H1 (cell line): ENCODE measurements around the gene PLVAP. TPM values are rescaled to one million over a fixed set of nuclear protein-coding genes. Genes with fewer than 3 reads are reported as not detected.

ENCODE experiments used
- HDAC2 ChIP-seq, 2 experiments: fragments of 300-600 bp in 1 of 2; sonication (generic) in 1 of 2; IDR thresholded peaks; 2 replicates each; pipeline ENCODE4 v1.6.1; 2011 to 2012; ENCODE audit warnings: low read depth in 2 of 2, low read length in 2 of 2, mild to moderate bottlenecking in 2 of 2, moderate library complexity in 2 of 2, borderline replicate concordance in 1 of 2, inconsistent platforms in 1 of 2
- NANOG ChIP-seq: IDR thresholded peaks from 2 replicates; pipeline ENCODE4 v1.6.1; 2011; ENCODE audit warnings: low read length, low read depth, mild to moderate bottlenecking, inconsistent platforms; ENCODE audit not compliant: insufficient read depth, poor library complexity, severe bottlenecking
- NRF1 ChIP-seq: IDR thresholded peaks from 2 replicates; pipeline ENCODE4 v1.6.1; 2011; ENCODE audit warnings: mild to moderate bottlenecking, low read depth, low read length, improper control_type of control experiment
- RNF2 ChIP-seq: fragments of 200-900, 300-1000 bp; sonication (generic); IDR thresholded peaks from 2 replicates; pipeline ENCODE4 v1.7.1; 2016; ENCODE audit warnings: borderline replicate concordance, low read depth, mild to moderate bottlenecking, antibody characterized with exemption, low read length; ENCODE audit not compliant: poor library complexity, severe bottlenecking; ENCODE audit errors: missing control alignments
- polyA plus RNA-seq, 7 experiments: library from polyadenylated mRNA; depleted of rRNA in 3 of 7; stranded (reverse) in 5 of 7; unstranded in 2 of 7; fragments of >200 nt in 5 of 7; fragments of 200-250 nt in 2 of 7; gene quantifications; 1 replicate in 5 of 7; 2 replicates in 1 of 7; 4 replicates in 1 of 7; pipeline versions ENCODE4 v1.2.1 to v1.2.3, GENCODE V29; 2011 to 2013; ENCODE audit warnings: missing spikeins in 2 of 7, mixed read lengths in 2 of 7
- total RNA-seq: library from RNA; stranded (reverse); fragmentation: NEBNext Ultra II Directional; extraction: Animal tissue kit (Norgen Biotek cat#: 25700); gene quantifications from 2 replicates; pipeline ENCODE4 v1.2.1, GENCODE V29; 2021
- TF ChIP-seq, protein P1 (sequence below), 3 experiments: IDR thresholded peaks; 1 replicate in 2 of 3; 2 replicates in 1 of 3; pipeline versions ENCODE4 v1.5.1 to v1.6.1; 2011; ENCODE audit warnings: low read length in 3 of 3, mild to moderate bottlenecking in 3 of 3, inconsistent platforms in 2 of 3, low read depth in 1 of 3, moderate library complexity in 1 of 3; ENCODE audit not compliant: insufficient read depth in 1 of 3; ENCODE audit errors: control extremely low read depth in 1 of 3

Gene PLVAP
- total and polyA plus RNA-seq, 2 of the 8 experiments (the other 6 are each of a cell fraction or from before 2014, with no cell fraction given): 0.32 TPM; not detected in 1

DNA sequence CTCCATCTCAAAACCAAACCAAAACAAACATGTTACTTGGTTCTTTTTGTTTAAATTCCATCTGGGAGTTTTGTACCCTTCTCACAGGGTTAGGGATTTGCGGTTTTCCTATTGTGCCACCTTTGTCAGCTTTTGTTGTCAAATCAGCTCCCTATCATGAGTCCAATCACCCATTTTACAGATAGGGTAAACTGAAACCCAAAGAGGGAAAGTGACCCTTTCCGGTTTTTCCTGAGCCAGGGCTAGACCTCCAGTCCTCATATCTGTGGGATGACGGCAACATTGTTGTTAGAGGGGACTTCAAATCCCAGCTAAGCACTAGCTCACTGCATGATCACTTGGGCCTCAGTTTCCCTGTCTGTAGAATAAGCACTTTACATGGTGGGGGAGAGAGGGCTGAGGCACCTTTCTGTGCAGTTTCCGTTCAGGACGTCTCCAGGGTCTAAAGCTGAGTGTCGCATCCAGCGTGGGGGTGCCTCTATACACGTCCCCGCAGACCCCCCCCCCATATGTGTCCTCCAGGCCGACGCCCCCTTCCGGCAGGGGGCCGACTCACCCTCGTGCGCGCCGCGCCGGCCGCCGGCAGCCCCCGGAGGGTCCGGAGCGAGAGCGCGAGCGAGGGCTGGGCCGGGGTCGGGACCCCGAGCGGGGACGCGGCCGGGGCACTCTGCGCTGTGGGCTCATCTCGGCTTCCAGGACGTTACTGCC lies 13.0 kb upstream of the PLVAP start (continued):
- no peak for TF ChIP-seq NANOG
- TF ChIP-seq, protein P1, sequence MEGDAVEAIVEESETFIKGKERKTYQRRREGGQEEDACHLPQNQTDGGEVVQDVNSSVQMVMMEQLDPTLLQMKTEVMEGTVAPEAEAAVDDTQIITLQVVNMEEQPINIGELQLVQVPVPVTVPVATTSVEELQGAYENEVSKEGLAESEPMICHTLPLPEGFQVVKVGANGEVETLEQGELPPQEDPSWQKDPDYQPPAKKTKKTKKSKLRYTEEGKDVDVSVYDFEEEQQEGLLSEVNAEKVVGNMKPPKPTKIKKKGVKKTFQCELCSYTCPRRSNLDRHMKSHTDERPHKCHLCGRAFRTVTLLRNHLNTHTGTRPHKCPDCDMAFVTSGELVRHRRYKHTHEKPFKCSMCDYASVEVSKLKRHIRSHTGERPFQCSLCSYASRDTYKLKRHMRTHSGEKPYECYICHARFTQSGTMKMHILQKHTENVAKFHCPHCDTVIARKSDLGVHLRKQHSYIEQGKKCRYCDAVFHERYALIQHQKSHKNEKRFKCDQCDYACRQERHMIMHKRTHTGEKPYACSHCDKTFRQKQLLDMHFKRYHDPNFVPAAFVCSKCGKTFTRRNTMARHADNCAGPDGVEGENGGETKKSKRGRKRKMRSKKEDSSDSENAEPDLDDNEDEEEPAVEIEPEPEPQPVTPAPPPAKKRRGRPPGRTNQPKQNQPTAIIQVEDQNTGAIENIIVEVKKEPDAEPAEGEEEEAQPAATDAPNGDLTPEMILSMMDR (IDR thresholded peaks at IDR 0.05; ENCODE audit: control extremely low read depth in 1 of 3, insufficient read depth in 1 of 3, low read depth in 1 of 3, low read length in 3 of 3): peak in 2 of 3 experiments; percentile 34 to 46; a peak in 2 of 4 replicates
- TF ChIP-seq HDAC2 (IDR thresholded peaks at IDR 0.05; ENCODE audit: borderline replicate concordance in 1 of 2, low read depth in 2 of 2, low read length in 2 of 2): peak in 1 of 2 experiments; percentile 43; a peak in 1 of 4 replicates
- TF ChIP-seq NRF1: no peak
- TF ChIP-seq RNF2: no peak
